Measurements from ENCODE around the gene SLC9A7.

SLC9A7 gene

DNA sequence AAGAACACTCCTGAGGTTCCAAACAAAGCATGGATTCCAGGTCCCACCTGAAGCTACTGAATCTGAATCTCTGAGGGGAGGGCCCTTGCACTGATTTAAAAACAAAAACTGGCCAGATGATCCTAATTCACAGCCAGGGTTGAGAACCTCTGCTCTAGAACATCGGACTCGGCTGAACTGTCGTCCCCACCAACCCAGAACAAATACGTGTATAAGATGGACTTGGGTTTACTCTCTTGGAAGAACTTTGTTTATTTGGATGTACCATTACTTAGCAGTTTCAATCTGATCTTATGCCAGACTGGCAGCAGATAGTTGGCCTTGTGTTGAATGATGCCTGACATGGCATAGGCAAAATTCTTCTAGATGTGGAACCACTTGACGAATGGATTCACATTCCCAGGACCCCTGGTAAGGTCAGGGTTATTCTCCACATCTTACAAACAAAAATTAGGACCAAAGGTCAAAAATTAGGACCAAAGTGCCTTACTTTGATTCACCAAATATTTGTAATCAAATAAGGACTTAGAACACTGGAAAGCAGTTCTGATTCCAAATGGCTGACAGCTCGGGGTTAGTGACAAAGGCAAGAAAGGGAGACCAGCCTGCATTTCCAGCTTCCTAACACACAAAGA is 156.3 kb downstream of the SLC9A7 start:
- DNase-seq (ENCODE audit: low read depth), result no peak

DNA sequence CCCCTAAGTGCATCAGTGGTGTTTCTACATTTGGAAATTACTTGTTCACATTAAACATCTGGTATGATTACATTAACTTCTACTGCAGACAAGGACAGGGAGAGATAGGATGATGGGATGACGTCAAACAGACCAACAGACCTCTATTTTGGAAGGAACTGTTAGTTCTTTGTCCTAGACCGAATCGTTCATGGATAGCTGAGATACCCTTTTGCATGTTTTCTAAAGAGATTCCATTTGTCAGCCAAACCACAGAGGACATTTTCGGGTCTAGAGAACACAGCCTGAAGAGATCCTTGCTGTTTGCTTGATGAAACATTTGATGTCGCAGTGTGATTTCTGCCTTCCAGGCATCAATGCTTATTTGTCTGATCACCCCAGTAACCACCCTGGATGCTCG is 157.6 kb downstream of the SLC9A7 start:
- no peak for DNase-seq (ENCODE audit: low read depth)

GRCh38 chrX:46599051-46599560 is 159.8 kb downstream of the SLC9A7 start:
- DNase-seq (ENCODE audit: low read depth), result no peak

DNA sequence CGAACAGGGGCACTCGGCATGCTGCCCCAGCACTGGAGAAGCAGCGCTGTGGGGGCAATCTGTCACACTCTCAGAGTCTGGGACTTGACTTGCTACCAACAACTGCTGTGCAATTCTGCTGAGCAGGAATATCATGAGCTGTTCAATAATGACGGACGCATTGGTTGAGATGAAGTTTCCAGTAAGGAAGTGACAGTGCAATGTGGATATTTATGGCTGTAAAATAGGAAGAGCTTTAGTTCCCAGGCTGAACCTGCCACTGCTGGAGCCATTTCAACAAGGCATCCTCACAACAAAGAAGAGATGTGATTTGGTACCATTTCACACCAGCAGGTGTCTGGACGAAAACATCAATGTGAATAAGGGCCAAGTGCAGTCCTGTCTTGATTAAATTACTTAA is 161.1 kb downstream of the SLC9A7 start:
- DNase-seq (ENCODE audit: low read depth), result no peak

GRCh38 chrX:46597208-46597607 is 161.7 kb downstream of the SLC9A7 start:
- no peak for DNase-seq (ENCODE audit: low read depth)

DNA sequence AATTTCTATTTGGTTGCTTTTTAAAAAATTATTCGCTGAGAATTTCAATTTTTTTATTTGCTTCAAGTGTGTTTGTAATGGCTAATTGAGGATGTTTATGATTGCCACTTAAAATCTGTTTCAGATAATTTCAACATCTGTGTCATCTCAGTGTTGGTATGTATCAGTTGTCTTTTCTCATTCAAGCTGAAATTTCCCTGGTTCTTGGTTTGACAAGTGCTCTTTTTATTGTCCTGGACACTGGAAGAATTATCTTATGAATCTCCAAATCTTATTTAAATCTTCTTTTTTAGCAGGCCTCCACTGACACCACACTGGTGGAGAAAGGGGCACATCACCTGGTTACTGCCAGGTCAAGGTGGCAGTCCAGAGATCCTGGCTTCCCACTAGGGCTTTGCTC is 163.8 kb downstream of the SLC9A7 start:
- no peak for DNase-seq (ENCODE audit: low read depth)

DNA sequence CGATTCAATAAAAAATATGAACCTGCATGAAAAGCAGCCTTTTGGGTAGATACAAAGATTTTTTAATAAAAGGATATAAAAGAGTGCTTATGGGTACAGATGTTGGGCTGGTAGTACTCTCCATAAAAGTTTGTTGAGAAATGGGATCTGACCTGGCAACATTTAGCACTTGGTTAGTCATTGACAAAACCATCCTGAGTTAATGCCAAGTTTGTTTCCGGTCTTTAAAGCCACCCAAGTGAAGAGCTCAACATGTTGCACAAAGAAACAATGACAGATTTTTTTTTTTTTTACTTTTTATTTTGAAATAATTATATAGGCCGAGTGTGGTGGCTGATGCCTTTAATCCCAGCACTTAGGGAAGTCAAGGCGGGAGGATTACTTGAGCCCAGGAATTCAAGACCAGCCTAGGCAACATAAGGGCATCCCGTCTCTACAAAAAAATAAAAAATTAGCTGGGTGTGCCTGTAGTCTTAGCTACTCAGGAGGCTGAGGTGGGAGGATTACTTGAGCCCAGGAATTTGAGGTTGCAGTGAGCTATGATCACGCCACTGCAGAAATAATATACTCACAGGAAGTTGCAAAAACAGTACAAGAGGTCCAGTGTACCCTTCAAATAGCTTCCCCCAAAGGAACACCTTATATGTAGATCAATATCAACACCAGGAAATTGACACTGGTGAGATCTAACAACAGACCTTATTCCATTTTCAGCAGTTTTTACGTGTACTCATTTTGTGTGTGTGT is 168.8 kb downstream of the SLC9A7 start:
- DNase-seq (ENCODE audit: low read depth), result no peak

- DNase-seq (ENCODE audit: low read depth), result no peak
Measured at GRCh38 chrX:46588263-46588662, 170.7 kb downstream of the SLC9A7 start.

- no peak for DNase-seq (ENCODE audit: low read depth)
Measured at GRCh38 chrX:46587753-46588171, 171.2 kb downstream of the SLC9A7 start.

GRCh38 chrX:46587158-46587557 is 171.8 kb downstream of the SLC9A7 start:
- no peak for DNase-seq (ENCODE audit: low read depth)

GRCh38 chrX:46584736-46585135 is 174.2 kb downstream of the SLC9A7 start:
- DNase-seq (ENCODE audit: low read depth), result no peak

DNA sequence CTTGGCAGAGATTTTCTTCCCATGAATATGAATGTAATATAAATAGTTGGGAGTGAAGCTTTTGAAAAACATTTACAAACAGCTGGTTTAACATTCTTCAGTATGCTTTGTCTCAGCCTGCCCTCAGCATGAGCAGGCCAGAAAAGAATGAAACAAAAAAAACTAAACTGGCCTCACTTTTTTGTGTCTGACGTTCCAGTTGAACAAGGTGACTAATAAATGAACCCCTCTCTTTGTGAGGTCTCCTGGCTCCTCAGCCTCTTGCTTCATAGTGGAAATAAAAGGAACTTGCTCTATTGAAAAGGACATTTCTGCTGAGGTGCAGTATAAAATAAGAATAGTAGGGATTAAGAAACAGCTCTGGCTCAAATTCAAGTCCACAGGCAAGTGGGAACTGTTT is 176.0 kb downstream of the SLC9A7 start:
- no peak for DNase-seq (ENCODE audit: low read depth)

DNA sequence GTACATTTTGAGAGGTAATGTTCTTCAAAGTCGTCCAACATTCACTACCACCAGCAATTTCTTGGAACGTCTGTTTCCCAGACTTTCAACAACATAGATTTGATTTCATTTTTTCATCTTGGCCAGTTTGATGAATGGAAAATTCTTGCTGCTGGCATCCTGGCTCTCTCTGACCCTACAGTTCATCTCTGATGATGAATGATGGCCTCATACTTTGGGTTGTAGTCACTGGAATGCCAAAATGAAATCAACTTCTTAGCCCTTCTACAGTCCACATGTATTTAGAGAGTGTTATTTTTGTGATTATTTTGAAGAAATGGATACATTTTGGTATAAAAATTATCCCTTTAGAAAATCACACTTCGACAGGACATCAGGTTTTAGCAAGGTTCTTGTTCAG is 176.6 kb downstream of the SLC9A7 start:
- no peak for DNase-seq (ENCODE audit: low read depth)

DNA sequence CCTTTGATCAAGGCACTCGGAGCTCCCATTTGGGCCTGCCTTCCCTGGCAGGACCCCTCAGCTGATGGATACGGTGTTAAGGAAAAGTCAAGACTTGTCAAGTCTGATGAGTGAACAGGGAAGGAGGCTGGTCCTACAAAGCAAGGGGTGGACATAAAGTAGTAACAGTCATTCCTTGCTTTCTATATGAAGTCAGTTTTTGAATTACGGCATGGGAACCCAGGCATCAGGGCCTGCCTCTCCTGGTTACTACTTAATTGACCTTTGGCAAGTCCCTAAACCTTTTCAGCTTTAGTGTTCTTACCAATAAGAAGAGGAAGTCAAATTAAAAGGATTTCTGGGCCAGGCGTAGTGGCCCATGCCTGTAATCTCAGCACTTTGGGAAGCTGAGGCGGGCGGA is 178.3 kb downstream of the SLC9A7 start:
- no peak for DNase-seq (ENCODE audit: low read depth)

DNA sequence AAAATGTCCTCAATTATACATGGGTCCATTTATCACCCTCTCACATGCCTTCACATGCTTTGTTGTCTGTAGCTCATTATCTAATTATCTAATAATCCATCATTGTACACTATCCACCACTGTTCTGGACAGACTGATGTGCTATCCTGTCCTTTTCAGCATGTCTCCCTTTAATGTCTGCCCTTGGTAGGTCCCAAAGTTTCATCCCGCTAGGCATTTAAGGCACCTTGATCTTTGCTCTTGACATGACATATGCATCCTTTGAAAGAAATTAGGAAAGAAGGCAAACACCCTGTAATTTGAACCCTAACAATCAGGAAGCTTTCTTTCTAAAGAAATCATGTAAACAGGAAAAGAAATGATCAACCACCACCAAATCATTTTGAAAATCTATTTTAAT is 179.7 kb downstream of the SLC9A7 start:
- DNase-seq (ENCODE audit: low read depth), result no peak

GRCh38 chrX:46577221-46578005 is 181.5 kb downstream of the SLC9A7 start:
- DNase-seq (ENCODE audit: low read depth), result no peak

DNA sequence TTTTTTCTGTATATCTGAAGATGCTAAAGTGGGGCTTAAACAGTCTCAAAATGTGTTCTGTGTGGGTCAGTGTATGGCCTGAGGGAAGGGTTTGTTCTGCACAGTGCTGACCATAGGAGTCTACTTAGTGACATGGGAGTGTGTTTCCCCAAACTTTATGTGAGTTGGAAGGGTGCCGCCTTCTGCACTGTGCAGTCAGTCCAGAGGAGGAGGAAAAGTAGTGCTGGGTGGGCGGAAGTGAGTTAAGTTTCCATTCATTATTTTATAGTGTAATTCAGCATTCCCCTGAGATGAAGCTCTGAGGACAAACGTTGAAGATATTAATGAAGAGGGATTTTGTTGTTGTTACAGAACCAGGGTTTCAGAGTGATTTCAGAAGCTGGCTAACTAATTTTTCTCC is 182.5 kb downstream of the SLC9A7 start:
- DNase-seq (ENCODE audit: low read depth), result no peak

DNA sequence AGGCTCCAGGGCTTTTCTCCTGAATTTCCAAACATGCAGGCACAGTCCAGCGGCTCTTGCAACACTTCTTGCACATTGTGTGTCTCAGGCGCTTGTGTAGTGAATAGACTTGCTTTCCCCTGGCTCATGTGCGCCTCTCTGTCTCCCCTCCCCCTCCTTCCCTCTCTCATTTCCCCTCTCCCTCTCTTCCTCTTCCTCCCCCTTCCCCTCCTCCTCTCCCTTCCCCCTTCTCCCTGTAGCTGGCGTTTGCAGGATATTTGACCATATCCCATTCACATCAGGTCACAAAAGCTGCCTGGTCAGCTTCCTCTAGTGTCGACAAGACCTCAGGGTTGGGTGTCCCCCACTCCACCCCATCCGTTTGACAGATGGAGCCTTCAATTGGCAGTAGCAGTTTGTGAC is 182.9 kb downstream of the SLC9A7 start:
- no peak for DNase-seq (ENCODE audit: low read depth)

GRCh38 chrX:46575586-46575985 is 183.3 kb downstream of the SLC9A7 start:
- no peak for DNase-seq (ENCODE audit: low read depth)

DNA sequence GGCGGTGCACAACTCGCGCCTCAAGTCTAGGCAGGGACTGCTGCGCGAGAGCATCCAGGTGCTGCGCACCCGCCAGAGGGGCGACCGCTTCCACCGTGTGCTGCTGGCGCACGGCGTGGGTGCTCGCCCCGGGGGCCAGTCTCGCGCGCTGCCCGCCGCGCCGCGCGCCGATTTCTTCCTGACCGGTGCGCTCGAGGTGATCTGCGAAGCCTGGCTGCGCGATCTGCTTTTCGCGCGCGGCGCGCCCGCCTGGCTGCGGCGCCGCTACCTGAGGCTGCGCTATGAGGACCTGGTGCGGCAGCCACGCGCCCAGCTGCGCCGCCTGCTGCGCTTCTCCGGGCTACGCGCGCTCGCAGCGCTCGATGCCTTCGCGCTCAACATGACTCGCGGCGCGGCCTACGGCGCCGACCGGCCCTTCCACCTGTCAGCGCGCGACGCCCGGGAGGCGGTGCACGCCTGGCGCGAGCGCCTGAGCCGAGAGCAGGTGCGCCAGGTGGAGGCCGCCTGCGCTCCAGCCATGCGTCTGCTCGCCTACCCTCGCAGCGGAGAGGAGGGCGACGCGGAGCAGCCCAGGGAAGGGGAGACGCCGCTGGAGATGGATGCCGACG is 184.0 kb downstream of the SLC9A7 start:
- DNase-seq (ENCODE audit: low read depth), result no peak

DNA sequence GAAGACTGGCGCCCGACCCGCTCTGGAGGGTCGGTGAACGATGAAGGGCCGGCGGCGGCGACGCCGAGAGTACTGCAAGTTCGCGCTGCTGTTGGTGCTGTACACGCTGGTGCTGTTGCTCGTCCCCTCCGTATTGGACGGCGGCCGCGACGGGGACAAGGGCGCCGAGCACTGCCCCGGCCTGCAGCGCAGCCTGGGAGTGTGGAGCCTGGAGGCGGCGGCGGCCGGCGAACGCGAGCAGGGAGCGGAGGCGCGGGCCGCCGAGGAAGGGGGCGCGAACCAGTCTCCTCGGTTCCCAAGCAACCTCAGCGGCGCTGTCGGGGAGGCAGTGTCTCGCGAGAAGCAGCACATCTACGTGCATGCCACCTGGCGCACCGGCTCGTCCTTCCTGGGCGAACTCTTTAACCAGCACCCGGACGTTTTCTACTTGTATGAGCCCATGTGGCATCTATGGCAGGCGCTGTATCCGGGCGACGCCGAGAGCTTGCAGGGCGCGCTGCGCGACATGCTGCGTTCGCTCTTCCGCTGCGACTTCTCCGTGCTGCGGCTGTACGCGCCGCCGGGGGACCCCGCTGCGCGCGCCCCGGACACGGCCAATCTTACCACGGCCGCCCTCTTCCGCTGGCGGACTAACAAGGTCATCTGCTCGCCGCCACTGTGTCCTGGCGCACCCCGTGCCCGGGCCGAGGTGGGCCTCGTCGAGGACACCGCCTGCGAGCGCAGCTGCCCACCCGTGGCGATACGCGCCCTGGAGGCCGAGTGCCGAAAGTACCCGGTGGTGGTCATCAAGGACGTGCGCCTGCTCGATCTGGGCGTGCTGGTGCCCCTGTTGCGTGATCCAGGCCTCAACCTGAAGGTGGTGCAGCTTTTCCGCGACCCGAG is 184.8 kb downstream of the SLC9A7 start:
- no peak for DNase-seq (ENCODE audit: low read depth)
